HG02763 (cell line): Measurements from ENCODE around the gene HOXD1.

Experiments used
- ATAC-seq: cut with Tn5 transposase; IDR thresholded peaks from one replicate; pipeline ENCODE4 v1.9.1; 2021; ENCODE audit warnings: mild to moderate bottlenecking, moderate library complexity; ENCODE audit not compliant: unreplicated experiment

Gene HOXD1

GRCh38 chr2:176164611-176165369 is 23.7 kb upstream of the HOXD1 start:
- ATAC-seq = no peak

- no peak for ATAC-seq
These were observed 23.0 kb upstream of the HOXD1 start for GRCh38 chr2:176165370-176166050.

- ATAC-seq = no peak
These were observed 22.2 kb upstream of the HOXD1 start for GRCh38 chr2:176166272-176166671.

- no peak for ATAC-seq
These were observed 21.1 kb upstream of the HOXD1 start for GRCh38 chr2:176167398-176167797.

GRCh38 chr2:176169181-176169580 is 19.3 kb upstream of the HOXD1 start:
- ATAC-seq = no peak

GRCh38 chr2:176169711-176170110 is 18.8 kb upstream of the HOXD1 start:
- ATAC-seq = no peak

- no peak for ATAC-seq
These were observed 17.7 kb upstream of the HOXD1 start for GRCh38 chr2:176170602-176171305.

- no peak for ATAC-seq
These were observed 17.0 kb upstream of the HOXD1 start for GRCh38 chr2:176171351-176172006.

GRCh38 chr2:176172007-176172894 is 16.2 kb upstream of the HOXD1 start:
- no peak for ATAC-seq

GRCh38 chr2:176172895-176173566 is 15.4 kb upstream of the HOXD1 start:
- ATAC-seq = no peak

- ATAC-seq = no peak
These were observed 14.7 kb upstream of the HOXD1 start for GRCh38 chr2:176173567-176174381.

- ATAC-seq = no peak
These were observed 14.1 kb upstream of the HOXD1 start for GRCh38 chr2:176174382-176174823.

- no peak for ATAC-seq
These were observed 13.4 kb upstream of the HOXD1 start for GRCh38 chr2:176174824-176175708.

- no peak for ATAC-seq
These were observed 12.5 kb upstream of the HOXD1 start for GRCh38 chr2:176175709-176176607.

GRCh38 chr2:176177580-176178037 is 10.9 kb upstream of the HOXD1 start:
- ATAC-seq = no peak

GRCh38 chr2:176178038-176178756 is 10.3 kb upstream of the HOXD1 start:
- no peak for ATAC-seq
